AG09309 (cell line): Measurements from ENCODE around the gene UTP25.

ENCODE experiments used
- DNase-seq: peaks from one replicate; pipeline ENCODE4 v3.0.0-alpha.2; 2010; ENCODE audit warnings: low read depth
- H3K4me3 ChIP-seq: 2 replicates; pipeline ENCODE4 v1.5.1; 2011; ENCODE audit warnings: mild to moderate bottlenecking, low read depth, low read length, moderate library complexity; ENCODE audit not compliant: control insufficient read depth
- CTCF ChIP-seq: IDR thresholded peaks from 2 replicates; pipeline ENCODE4 v1.5.1; 2011; ENCODE audit warnings: mild to moderate bottlenecking, low read depth, low read length, inconsistent platforms; ENCODE audit not compliant: insufficient read depth, control insufficient read depth; ENCODE audit errors: missing control alignments

The UTP25 gene

GRCh38 chr1:209877087-209877764, 49.5 kb downstream of the UTP25 start:
- H3K4me3 ChIP-seq: no peak overlapping the region
- DNase-seq: no peak
- TF ChIP-seq CTCF: no peak

DNA sequence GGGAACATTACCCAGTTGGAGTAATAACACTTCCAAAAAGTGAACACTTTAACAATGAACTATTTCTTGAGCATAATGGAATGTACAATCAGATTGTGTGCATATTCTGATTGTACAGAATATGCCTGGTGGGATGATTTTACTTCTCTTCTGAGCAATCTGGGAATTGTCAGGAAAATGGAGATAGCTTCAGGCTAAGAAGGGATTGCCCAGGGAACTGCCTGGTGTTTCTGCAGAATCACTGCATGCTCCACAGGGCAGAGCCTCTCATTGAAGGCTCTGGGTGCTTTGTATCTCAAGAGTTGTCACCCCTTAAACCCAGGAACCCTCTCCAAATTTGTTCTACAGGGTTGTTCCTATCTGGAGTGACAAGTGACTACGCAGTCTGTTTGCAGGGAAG, 51.2 kb downstream of the UTP25 start:
- no peak for DNase-seq
- TF ChIP-seq CTCF: no peak
- H3K4me3 ChIP-seq: no peak overlapping the region

DNA sequence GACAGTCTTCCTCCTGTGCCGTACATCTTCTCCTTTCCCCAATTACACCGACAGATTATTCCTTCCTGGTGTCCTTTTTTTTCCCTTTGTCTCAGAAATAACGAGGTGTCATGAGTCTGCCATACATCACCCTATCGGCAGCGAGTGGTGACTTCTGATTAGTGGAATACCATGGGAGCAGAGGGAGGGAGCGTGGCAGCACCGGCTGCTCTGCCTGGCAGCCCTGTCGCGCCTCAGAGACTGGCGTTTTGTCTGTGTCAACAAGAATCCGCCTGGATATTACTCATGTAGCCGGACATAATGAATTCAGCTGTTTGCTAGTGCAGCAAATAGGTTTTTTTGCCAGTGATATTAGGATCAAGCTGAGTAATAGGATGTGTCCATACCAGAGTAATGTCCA, 51.8 kb downstream of the UTP25 start:
- no peak overlapping the region for H3K4me3 ChIP-seq
- DNase-seq: no peak
- TF ChIP-seq CTCF: no peak

DNA sequence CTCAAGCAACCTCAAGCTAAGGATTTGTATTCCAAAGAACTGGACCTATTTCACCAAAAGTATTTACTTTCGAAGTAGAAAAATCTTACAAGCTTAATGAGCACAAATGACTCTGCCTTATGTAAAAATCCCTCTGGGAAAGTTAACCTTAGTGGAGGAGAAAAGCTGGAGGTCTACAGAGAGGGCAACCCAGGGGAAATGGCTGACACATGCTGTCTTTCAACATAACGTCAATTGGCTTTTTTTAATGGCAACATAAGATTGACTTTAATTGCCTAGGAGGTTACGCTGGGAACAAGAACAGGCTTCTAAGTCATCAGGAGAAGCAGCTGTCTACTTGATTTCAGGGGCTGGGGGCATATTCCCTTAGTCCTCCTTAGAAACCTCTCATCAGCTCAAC, 52.3 kb downstream of the UTP25 start:
- TF ChIP-seq CTCF: no peak
- H3K4me3 ChIP-seq: no peak overlapping the region
- DNase-seq: no peak

GRCh38 chr1:209881619-209882018, 53.8 kb downstream of the UTP25 start:
- no peak for TF ChIP-seq CTCF
- no peak for DNase-seq
- H3K4me3 ChIP-seq: no peak overlapping the region

- no peak for TF ChIP-seq CTCF
- no peak overlapping the region for H3K4me3 ChIP-seq
- DNase-seq: no peak
Observed at GRCh38 chr1:209882286-209882685, 54.5 kb downstream of the UTP25 start.
